HG03025 (cell line): ENCODE results near the gene CEP295NL.
"Not testable (repeated sequence)": the region's sequence is repeated elsewhere in the genome, so short reads cannot be mapped to it uniquely, and the experiment has no call there.

Experiments
- ATAC-seq: cut with Tn5 transposase; IDR thresholded peaks from one replicate; pipeline ENCODE4 v1.9.1; 2021; ENCODE audit warnings: mild to moderate bottlenecking, moderate library complexity; ENCODE audit not compliant: unreplicated experiment, low FRiP score

CEP295NL gene, protein sequence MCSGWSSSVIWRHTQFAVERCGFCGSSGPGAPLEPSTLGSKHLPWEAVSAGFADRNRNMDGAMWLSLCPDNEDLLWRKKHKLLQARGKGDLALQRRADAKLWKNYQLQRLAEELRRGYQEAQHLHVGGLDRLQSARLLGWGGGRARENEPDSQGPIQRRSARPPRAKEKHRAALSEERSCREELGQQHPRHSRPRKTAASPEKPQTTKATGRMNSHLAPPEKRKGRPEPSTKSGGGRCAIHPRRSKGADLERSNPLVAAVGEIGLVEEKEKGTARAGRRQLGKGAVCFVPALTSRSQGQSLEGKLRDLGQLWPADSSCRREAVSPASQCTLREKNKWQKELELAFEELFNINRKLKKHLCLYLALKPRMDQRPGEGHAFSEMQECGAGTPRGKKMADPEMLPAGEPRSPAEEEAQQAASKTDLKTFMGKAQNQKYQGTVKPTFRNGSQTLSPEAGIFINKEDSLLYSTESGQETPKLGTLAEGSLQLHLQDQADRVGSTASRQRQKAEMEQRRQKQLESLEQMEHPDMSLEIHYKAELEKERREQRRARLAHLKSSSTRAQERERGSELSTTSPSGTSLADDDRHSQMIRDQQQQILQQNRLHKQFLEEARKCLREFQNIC

DNA sequence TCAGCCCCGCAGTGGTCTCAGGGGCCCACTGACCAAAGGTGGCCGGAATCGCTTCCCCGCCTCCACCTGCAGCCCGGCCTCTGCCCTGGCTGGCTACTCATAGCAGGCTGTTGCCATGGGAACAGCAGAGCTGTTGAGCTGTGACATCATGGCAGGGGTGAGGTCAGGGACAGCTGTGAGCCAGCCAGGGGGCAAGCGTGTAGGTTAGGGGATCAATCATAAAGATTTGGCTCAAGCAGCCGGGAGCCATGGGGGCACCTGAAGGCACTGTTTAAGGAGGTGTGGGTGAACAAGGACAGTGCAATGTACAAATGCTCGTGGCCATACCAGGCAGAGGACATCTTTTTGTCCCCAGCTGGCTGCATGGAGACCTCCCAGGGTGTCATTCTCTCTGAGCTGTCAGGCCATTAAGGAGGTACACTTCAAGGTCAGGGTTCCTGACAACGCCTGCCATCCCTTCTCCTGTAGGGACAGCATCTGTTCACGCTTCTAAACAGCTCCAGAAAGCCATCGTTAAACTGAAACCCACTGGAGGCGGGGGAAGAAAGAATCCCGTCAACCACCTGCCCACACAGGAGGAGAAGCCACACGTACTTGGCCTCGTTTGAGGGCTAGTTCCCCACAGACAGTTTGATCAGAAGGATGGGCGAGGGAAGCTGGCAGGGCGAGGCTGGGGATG lies at the start of gene CEP295NL:
Gene CEP295NL, minus strand, starts transcription at position 101 of the 679 bp plus-strand sequence. CDS start 1,373 bp downstream, outside the sequence.
- no peak for ATAC-seq

DNA sequence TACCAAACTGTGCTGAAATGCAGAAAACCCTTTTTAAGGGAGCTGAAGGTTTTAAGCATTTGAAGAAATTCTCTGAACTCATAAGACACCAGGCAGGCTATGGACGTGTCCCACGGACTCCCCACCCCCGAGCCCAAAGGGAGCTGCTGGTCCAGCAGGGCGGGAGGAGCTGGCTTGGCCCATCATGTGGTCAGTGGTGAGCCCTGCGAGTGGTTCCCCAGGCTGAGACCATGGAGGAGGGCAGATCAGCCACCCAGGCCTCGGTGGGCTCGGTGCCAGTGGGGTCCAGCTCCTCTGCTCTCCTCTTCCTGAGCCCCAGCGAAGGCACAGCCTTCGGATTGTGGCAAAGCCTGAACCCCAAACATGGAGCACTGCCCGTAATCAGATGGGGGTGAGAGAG lies 49.7 kb upstream of the CEP295NL start:
- ATAC-seq: no peak

GRCh38 chr17:78951967-78952551 lies 49.1 kb upstream of the CEP295NL start:
- no peak for ATAC-seq

DNA sequence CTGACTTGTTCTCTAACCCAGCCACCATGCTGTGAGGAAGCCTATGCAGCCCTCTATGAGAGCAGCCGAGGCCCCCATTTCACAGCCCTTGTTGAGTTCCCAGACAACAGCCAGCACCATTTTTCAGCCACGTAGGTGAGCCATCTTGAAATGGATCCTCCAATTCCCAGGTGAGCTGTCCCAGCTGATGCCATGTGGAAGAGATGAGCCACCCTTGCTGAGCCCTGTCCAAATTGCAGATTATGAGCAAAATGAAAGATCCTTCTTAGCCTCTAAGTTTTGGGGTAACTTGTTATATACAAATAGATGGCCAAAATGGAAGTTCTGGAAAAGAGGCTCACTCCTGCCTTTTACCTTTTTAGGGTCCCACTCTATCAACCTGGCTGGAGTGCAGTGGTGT lies 47.9 kb upstream of the CEP295NL start:
- ATAC-seq: no peak

DNA sequence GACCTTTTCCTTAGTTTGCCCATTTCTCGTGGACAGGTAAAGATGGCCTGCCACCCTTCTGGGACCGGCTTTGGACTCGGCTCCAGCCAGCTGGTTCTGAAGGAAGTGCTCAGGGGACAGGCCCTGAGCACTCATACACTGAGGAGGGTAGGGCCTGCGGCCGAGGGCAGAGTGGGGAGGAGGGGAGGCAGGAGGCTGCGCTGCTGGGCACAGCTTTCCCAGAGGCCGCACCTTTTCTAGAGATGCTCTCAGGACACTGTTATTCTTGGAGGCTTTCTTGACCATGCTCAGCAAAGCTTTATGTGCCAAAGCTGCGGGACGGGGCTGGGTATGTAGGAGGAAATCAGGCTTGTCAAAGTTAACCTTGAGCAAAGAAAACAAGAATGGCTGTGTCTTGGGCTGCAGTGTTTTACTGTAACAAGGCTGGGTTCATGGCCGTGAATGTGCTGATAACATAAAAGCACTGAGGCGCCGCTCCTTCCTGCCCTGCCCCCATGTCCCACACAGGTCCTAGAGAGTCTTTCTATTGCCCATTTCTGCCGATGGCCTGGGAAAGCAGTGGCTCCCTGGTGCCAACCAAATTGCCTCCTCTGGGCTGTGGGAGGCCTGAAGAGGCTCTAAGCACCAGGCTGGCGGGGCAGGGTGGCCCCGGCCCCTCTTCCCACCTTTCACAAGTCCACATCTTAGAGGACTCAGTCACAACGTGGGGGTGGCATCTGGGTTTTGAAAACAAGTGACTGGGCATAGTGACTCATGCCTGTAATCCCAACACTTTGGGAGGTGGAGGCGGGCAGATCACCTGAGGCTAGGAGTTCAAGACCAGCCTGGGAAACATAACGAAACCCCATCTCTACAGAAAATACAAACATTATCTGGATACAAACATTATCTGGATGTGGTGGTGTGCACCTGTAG lies 44.5 kb upstream of the CEP295NL start:
- no peak for ATAC-seq

GRCh38 chr17:78946631-78947030 lies 43.6 kb upstream of the CEP295NL start:
- ATAC-seq: no peak

- ATAC-seq: no peak
These were observed 43.1 kb upstream of the CEP295NL start for GRCh38 chr17:78946131-78946530.

DNA sequence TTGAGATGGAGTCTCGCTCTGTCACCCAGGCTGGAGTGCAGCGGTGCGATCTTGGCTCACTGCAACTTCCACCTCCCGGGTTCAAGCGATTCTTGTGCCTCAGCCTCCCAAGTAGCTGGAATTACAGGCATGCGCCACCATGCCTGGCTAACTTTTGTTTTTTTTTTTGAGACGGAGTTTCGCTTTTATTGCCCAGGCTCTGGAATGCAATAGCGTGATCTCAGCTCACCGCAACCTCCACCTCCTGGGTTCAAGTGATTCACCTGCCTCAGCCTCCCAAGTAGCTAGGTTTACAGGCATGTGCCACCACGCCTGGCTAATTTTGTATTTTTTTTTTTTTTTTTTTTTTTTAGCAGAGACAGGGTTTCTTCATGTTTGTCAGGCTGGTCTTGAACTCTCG lies 42.5 kb upstream of the CEP295NL start:
- not testable (repeated sequence) for ATAC-seq

GRCh38 chr17:78944956-78945355 lies 42.0 kb upstream of the CEP295NL start:
- ATAC-seq: no peak

GRCh38 chr17:78944026-78944425 lies 41.0 kb upstream of the CEP295NL start:
- no peak for ATAC-seq

DNA sequence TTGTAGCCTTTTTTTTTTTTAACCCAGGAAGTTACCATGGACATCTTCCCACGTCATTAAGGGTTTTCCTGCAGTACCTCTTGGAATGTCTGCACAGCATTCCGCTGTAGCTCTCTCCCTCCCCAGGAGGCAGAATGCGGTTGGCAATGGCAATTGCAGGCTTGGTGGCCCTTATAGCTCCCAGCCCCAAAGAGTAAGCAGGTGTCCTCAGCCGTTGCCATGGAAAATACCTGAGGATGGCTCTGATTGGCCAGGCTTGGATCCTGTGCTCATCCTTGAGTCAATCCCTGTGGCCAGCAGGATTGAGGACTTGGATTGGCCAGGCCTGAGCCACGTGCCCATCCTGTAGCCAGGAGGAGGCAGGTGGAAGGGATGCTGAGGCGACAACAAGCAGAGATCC lies 37.7 kb upstream of the CEP295NL start:
- ATAC-seq: no peak

GRCh38 chr17:78940258-78940657 lies 37.3 kb upstream of the CEP295NL start:
- no peak for ATAC-seq

GRCh38 chr17:78939615-78940014 lies 36.6 kb upstream of the CEP295NL start:
- ATAC-seq: no peak

- ATAC-seq: no peak
These were observed 34.6 kb upstream of the CEP295NL start for GRCh38 chr17:78937561-78937960.

GRCh38 chr17:78935419-78936323 lies 32.7 kb upstream of the CEP295NL start:
- ATAC-seq: no peak

- ATAC-seq: no peak
These were observed 31.8 kb upstream of the CEP295NL start for GRCh38 chr17:78934681-78935418.

GRCh38 chr17:78933959-78934568 lies 31.1 kb upstream of the CEP295NL start:
- no peak for ATAC-seq
